ENCODE results near the gene PAM.

DNA sequence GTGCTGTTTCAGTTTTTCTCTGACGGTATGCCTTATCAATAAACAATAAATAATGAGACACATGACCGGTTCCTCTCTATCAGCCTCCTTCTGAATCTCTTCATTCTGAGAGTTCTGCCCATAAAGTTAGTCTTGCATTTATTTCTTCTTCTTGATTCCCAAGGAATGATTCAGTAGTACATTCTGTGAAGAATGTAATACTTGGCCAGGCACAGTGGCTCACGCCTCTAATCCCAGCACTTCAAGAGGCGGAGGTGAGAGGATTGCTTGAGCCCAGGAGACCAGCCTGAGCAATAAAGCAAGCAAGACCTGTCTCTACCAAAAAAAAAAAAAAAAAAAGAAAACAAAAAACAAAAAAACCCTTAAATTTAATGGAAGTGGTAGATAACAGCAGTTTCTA lies 53.9 kb downstream of the PAM start:
- TF ChIP-seq, protein P1, sequence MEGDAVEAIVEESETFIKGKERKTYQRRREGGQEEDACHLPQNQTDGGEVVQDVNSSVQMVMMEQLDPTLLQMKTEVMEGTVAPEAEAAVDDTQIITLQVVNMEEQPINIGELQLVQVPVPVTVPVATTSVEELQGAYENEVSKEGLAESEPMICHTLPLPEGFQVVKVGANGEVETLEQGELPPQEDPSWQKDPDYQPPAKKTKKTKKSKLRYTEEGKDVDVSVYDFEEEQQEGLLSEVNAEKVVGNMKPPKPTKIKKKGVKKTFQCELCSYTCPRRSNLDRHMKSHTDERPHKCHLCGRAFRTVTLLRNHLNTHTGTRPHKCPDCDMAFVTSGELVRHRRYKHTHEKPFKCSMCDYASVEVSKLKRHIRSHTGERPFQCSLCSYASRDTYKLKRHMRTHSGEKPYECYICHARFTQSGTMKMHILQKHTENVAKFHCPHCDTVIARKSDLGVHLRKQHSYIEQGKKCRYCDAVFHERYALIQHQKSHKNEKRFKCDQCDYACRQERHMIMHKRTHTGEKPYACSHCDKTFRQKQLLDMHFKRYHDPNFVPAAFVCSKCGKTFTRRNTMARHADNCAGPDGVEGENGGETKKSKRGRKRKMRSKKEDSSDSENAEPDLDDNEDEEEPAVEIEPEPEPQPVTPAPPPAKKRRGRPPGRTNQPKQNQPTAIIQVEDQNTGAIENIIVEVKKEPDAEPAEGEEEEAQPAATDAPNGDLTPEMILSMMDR (IDR thresholded peaks at IDR 0.05; ENCODE audit: insufficient read depth, low read length, poor library complexity, severe bottlenecking), result no peak
- TF ChIP-seq EZH2phosphoT487 (conservative IDR thresholded peaks at IDR 0.05; ENCODE audit: low read length), result no peak
